RWPE1 (cell line): ENCODE measurements around the gene PTPRF.

Source experiments
- CTCF ChIA-PET: fragments of 350-600 bp; sonication (Branson Sonifier 250); formaldehyde crosslinking; extraction: SDS; loops from one replicate; lab custom pipeline; 2021; lab: Yijun Ruan, JAX
- POLR2A ChIA-PET: fragments of 400-600 bp; formaldehyde crosslinking; extraction: SDS; loops from one replicate; lab custom pipeline; 2020; ENCODE audit warnings: antibody characterized with exemption; ENCODE audit not compliant: low non-redundant PET; lab: Yijun Ruan, JAX
- DNase-seq: peaks from one replicate; pipeline ENCODE4 v3.0.0; 2012; ENCODE audit warnings: low spot score
- H3K27ac ChIP-seq: fragments of 450-650 bp; 2 replicates; pipeline ENCODE4 v1.5.1; 2017
- TF ChIP-seq, protein P1 (sequence below): fragments of 450-650 bp; conservative IDR thresholded peaks from 2 replicates; pipeline ENCODE4 v1.5.1; 2017; ENCODE audit warnings: low read depth, mild to moderate bottlenecking

PTPRF gene

DNA sequence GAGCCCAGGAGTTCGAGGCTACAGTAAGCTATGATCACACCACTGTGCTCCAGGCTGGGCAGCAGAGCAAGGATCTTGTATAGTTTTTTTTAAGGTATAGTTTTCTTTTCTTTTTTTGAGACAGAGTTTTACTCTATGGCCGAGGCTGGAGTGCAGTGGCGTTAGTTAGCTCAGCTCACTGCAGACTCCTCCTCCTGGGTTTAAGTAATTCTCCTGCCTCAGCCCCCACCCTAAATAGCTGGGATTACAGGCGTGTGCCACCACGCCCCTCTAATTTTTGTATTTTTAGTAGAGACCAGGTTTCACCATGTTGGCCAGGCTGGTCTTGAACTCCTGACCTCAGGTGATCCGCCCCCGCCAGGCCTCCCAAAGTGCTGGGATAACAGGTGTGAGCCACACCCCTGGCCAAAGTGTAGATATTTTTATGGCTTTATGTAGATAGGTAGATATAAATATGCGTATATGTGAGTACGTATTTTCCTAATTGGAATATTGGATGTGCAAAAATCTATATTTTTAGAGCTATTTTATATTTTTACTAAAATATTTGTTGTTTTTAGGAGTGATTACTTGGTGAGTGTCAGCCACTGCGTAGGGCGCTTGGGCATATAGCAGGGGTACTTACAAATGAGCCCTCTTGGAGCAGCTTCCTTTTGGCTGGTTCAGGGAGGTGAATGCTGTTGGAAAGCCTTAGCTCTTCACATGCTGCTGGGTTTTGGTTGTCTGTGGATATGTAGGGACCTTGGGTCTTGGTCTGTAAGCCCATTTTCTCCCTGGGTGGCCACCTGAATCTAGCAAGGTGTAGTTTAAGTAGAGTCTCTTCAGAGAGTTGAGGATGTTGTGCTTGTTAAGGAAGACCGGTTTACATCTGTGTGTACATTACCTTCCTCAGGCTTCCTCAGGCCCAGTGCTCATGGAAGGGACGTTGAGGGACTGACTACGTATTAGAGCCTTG is 128.8 kb downstream of the PTPRF start:
- no peak for DNase-seq
- ChIA-PET POLR2A (interaction anchor here (0.6 to 1.4 kb wide), 2 partner anchors 9 kb away, joined by 3 to 6 read pairs; partner anchors contain the start of gene KDM4A), CTCF (no interaction called here)
- TF ChIP-seq, protein P1, sequence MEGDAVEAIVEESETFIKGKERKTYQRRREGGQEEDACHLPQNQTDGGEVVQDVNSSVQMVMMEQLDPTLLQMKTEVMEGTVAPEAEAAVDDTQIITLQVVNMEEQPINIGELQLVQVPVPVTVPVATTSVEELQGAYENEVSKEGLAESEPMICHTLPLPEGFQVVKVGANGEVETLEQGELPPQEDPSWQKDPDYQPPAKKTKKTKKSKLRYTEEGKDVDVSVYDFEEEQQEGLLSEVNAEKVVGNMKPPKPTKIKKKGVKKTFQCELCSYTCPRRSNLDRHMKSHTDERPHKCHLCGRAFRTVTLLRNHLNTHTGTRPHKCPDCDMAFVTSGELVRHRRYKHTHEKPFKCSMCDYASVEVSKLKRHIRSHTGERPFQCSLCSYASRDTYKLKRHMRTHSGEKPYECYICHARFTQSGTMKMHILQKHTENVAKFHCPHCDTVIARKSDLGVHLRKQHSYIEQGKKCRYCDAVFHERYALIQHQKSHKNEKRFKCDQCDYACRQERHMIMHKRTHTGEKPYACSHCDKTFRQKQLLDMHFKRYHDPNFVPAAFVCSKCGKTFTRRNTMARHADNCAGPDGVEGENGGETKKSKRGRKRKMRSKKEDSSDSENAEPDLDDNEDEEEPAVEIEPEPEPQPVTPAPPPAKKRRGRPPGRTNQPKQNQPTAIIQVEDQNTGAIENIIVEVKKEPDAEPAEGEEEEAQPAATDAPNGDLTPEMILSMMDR = no peak
- H3K27ac ChIP-seq = no peak overlapping the region

DNA sequence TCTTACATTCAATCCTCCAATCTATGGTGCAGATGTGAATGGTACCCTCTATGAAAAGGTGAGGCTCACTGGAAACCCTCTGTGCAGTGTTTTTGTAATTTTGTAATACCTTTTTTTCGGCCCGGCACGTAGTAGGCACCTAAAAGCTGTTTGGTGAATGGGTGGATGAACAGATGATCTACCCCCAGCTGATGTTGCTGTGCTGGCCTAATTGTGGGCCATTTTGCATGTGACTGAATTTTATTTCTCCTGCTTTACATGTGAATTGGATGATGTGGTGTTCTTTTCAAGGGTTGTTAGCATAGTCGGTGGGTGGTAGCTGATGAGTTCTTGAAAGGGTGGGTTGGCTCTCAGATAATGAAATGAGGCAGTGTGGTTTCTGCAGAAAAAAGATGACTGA is 129.7 kb downstream of the PTPRF start:
- TF ChIP-seq, protein P1 = no peak
- H3K27ac ChIP-seq = no peak overlapping the region
- ChIA-PET CTCF (no interaction called here), POLR2A (interaction anchor here (0.6 to 1.4 kb wide), 2 partner anchors 8 to 10 kb away, joined by 3 to 6 read pairs; partner anchors contain the start of gene KDM4A)
- no peak for DNase-seq

DNA sequence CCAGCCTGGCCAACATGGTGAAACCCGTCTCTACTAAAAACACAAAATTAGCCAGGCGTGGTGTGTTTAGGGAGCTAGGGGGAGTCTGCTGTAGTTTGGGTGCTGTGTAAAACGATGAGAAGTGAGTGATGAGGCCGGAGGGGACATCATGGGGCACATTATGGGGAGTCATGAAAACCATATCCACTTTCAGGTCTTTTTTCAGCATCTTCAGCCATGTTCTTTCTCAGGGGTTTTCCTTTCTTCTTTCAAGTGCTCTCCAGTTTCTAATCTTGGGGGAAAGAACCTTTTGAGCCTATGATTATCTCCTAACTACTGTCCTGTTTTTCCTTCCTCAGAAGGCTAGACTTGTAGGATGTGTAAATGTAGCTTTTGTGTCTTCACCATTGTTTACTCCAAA is 133.7 kb downstream of the PTPRF start:
- ChIA-PET POLR2A (interaction anchor here (1.8 kb wide), 1 partner anchor 14 kb away, joined by 6 read pairs; the partner anchor contains the start of gene KDM4A), CTCF (interaction anchor here (0.6 kb wide), 1 partner anchor 1394 kb away, joined by 4 read pairs; no protein-coding TSS in a partner anchor)
- no peak for DNase-seq
- H3K27ac ChIP-seq = peak overlapping the region; percentile 63
- TF ChIP-seq, protein P1 = no peak

DNA sequence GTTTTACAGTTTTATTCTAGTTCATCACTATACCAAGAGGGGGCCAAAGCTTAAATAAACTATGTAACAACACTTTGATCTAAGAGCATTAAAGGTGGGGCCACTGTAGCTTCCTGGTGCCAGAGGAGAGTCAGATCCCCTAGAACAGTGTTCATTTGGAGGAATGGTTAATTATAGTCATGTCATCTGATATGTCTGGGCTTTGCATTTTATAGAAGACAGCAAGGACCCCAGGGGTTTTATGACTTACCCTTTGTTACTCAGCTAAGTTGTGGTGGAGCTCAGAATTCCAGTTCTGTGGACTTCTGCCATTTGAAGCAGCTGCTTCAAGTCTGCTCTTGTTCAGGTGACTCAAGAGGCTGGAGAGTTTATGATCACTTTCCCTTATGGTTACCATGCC is 135.9 kb downstream of the PTPRF start:
- TF ChIP-seq, protein P1 = no peak
- ChIA-PET CTCF (interaction anchor here (0.7 to 1.0 kb wide), 2 partner anchors 11 to 38 kb away, joined by 3 read pairs; no protein-coding TSS in a partner anchor), POLR2A (interaction anchor here (2.1 kb wide), 1 partner anchor 16 kb away, joined by 15 read pairs; the partner anchor contains the start of gene KDM4A)
- DNase-seq = peak; percentile 97
- peak overlapping the region; percentile 82 for H3K27ac ChIP-seq

DNA sequence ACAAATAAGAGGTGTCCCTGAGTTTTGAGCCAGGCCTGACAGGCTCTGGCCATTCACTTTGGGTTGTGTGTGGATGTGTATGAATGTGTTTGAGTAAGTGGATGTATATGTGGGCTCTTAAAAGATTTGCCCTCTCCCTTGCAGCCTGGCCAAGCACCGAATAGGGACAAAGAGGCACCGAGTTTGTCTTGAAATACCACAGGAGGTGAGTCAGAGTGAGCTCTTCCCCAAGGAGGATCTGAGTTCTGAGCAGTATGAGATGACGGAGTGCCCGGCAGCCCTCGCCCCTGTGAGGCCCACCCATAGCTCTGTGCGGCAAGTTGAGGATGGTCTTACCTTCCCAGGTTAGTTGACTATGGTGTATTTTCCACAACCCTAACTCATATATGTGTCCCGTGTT is 138.3 kb downstream of the PTPRF start:
- CTCF ChIA-PET = interaction anchor here (0.6 kb wide), 1 partner anchor 90 kb away, joined by 4 read pairs; no protein-coding TSS in a partner anchor
- peak; percentile 72 for DNase-seq
- TF ChIP-seq, protein P1 = no peak
- peak overlapping the region; percentile 47 for H3K27ac ChIP-seq
- POLR2A ChIA-PET = no interaction called here

DNA sequence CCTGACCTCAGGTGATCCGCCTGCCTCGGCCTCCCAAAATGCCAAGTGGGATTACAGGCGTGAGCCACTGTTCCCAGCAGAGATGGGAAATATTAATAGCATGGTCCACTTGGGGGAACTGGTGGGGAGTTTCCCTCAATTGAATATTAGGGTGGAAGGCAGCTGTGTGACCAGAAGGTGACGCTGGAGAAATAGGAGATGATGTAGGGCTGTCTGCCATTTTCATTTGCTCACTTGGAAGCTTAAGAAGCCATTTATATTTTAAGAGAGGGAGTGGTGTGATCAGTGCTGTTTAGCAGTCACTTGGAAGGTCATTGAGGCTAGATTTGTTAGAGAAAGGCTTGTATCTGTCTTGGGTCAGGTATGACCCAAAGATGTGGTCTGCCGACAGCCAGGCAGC is 139.2 kb downstream of the PTPRF start:
- ChIA-PET POLR2A (no interaction called here), CTCF (interaction anchor here (0.7 kb wide), 2 partner anchors 137 to 303 kb away, joined by 4 to 5 read pairs; no protein-coding TSS in a partner anchor)
- peak overlapping the region; percentile 47 for H3K27ac ChIP-seq
- DNase-seq = no peak
- TF ChIP-seq, protein P1 = no peak
